HG03571 (cell line): ENCODE measurements around the gene TRAM2.
"Not testable (repeated sequence)": the region's sequence is repeated elsewhere in the genome, so short reads cannot be mapped to it uniquely, and the experiment has no call there.

ENCODE experiments used
- ATAC-seq: cut with Tn5 transposase; IDR thresholded peaks from one replicate; pipeline ENCODE4 v1.9.1; 2021; ENCODE audit not compliant: unreplicated experiment

TRAM2 gene

GRCh38 chr6:52497652-52498408, 79.0 kb downstream of the TRAM2 start:
- peak; percentile 90 for ATAC-seq

- no peak for ATAC-seq
Measured at GRCh38 chr6:52496631-52497030, 80.2 kb downstream of the TRAM2 start.

- no peak for ATAC-seq
Measured at GRCh38 chr6:52495922-52496321, 80.9 kb downstream of the TRAM2 start.

- ATAC-seq: no peak
Measured at GRCh38 chr6:52494298-52495072, 82.4 kb downstream of the TRAM2 start.

- no peak for ATAC-seq
Measured at GRCh38 chr6:52493669-52494068, 83.2 kb downstream of the TRAM2 start.

- ATAC-seq: peak; percentile 81
Measured at GRCh38 chr6:52491203-52492069, 85.4 kb downstream of the TRAM2 start.

GRCh38 chr6:52489881-52490280, 87.0 kb downstream of the TRAM2 start:
- no peak for ATAC-seq

- ATAC-seq: no peak
Measured at GRCh38 chr6:52483671-52484003, 93.2 kb downstream of the TRAM2 start.

- ATAC-seq: no peak
Measured at GRCh38 chr6:52482903-52483670, 93.8 kb downstream of the TRAM2 start.

GRCh38 chr6:52475307-52475706, 101.6 kb downstream of the TRAM2 start:
- no peak for ATAC-seq

GRCh38 chr6:52474173-52474572, 102.7 kb downstream of the TRAM2 start:
- no peak for ATAC-seq

GRCh38 chr6:52461194-52461593, 115.7 kb downstream of the TRAM2 start:
- ATAC-seq: not testable (repeated sequence)

GRCh38 chr6:52457096-52457495, 119.8 kb downstream of the TRAM2 start:
- no peak for ATAC-seq

- ATAC-seq: no peak
Measured at GRCh38 chr6:52454556-52454955, 122.3 kb downstream of the TRAM2 start.
